Mucosa of stomach (tissue), 1 donor: ENCODE data around the gene GRPEL1.

Experiments
- H3K27me3 ChIP-seq: one replicate; pipeline ENCODE4 v1.7.0; 2013; ENCODE audit warnings: mild to moderate bottlenecking, low read length; ENCODE audit not compliant: control insufficient read depth, insufficient read depth
- H3K36me3 ChIP-seq: one replicate; pipeline ENCODE4 v1.7.0; 2013; ENCODE audit warnings: low read length; ENCODE audit not compliant: control insufficient read depth, insufficient read depth
- H3K4me1 ChIP-seq: one replicate; pipeline ENCODE4 v1.7.0; 2013; ENCODE audit warnings: mild to moderate bottlenecking, low read length; ENCODE audit not compliant: control insufficient read depth, insufficient read depth
- H3K4me3 ChIP-seq: one replicate; pipeline ENCODE4 v1.7.0; 2013; ENCODE audit warnings: low read length
- H3K9ac ChIP-seq: one replicate; pipeline ENCODE4 v1.7.0; 2013; ENCODE audit warnings: mild to moderate bottlenecking, low read length, moderate library complexity
- H3K9me3 ChIP-seq: one replicate; pipeline ENCODE4 v1.7.0; 2013; ENCODE audit warnings: mild to moderate bottlenecking, low read length, moderate library complexity; ENCODE audit not compliant: control insufficient read depth
- donor health status: Pancreatic carcinoma.

Gene GRPEL1

DNA sequence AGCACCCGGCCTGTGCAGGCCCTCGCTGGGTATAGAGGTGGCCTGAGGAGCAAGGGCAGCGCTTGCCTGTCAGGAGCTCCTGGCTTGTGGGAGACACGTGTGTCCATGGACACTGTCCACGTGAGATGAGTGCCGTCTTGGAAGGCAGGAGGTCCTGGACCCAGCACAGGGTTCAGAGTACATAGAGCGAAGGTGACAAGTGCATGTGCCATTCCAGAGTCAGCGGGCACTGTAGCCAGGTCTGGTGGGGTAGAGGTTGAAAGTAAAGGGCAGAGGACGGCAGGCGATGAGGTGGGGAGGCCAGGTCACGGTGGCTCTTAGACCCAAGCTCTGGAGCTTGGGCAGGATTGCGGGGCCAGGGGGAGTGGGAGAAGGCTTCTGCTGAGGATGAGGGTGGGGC is 53.0 kb downstream of the GRPEL1 start:
- no peak overlapping the region for H3K9ac ChIP-seq
- H3K9me3 ChIP-seq = no peaks in the 10 kb centered on the region
- H3K4me3 ChIP-seq = no peak overlapping the region
- H3K36me3 ChIP-seq = peaks cover 9% of the 10 kb centered on the region
- no peaks in the 10 kb centered on the region for H3K27me3 ChIP-seq
- H3K4me1 ChIP-seq = no peaks in the 10 kb centered on the region

DNA sequence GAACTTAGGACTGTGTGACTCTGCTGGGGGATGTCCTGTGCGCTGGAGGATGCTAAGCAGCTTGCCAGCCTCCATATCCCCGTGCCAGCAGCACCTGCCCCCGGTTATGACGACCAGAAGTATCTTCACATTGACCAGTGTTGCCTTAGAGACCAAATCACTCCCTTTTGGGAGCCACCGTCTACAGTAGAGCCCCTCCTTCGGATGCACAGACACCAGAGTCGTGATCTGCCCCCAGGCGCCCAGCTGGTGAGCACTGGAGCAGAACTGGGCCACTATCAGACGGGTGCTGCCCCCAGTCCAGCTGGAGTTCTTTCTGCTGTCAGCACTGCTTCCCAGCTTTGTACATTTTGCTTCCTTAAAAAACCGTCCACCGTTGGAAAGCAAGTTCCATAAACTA is 54.7 kb downstream of the GRPEL1 start:
- H3K36me3 ChIP-seq = peaks cover 12% of the 10 kb centered on the region
- no peak overlapping the region for H3K9ac ChIP-seq
- no peaks in the 10 kb centered on the region for H3K4me1 ChIP-seq
- H3K27me3 ChIP-seq = no peaks in the 10 kb centered on the region
- no peak overlapping the region for H3K4me3 ChIP-seq
- no peaks in the 10 kb centered on the region for H3K9me3 ChIP-seq

DNA sequence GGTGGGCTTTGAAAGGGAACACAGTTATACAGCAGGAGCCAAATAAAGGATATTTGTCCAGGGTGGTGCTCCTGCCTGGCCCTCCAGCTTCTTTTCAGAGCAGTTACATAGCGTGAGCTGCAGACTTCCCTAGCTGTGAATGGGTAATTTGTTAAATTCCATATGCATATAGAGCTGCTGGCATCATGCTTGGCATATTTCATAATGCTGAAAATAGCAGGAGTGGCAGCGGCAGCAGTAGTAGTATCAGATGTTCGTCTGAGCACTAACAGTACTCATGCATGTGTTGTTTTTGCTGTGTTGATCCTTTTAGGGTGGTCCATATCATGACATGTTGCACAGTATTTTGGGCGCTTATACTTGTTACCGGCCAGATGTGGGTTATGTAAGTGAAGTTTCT is 58.3 kb downstream of the GRPEL1 start:
- Histone ChIP-seq H3K4me3 (no peak overlapping the region), H3K36me3 (peaks cover 3% of the 10 kb centered on the region), H3K9ac (no peak overlapping the region), H3K27me3 (no peaks in the 10 kb centered on the region), H3K9me3 (no peaks in the 10 kb centered on the region), H3K4me1 (no peaks in the 10 kb centered on the region)
